ENCODE measurements around the gene IFI6.
A peak's percentile ranks its signal among the peaks of the same experiment; 100 is the strongest.
"Not testable (repeated sequence)": the region's sequence is repeated elsewhere in the genome, so short reads cannot be mapped to it uniquely, and the experiment has no call there.

IFI6 gene

DNA sequence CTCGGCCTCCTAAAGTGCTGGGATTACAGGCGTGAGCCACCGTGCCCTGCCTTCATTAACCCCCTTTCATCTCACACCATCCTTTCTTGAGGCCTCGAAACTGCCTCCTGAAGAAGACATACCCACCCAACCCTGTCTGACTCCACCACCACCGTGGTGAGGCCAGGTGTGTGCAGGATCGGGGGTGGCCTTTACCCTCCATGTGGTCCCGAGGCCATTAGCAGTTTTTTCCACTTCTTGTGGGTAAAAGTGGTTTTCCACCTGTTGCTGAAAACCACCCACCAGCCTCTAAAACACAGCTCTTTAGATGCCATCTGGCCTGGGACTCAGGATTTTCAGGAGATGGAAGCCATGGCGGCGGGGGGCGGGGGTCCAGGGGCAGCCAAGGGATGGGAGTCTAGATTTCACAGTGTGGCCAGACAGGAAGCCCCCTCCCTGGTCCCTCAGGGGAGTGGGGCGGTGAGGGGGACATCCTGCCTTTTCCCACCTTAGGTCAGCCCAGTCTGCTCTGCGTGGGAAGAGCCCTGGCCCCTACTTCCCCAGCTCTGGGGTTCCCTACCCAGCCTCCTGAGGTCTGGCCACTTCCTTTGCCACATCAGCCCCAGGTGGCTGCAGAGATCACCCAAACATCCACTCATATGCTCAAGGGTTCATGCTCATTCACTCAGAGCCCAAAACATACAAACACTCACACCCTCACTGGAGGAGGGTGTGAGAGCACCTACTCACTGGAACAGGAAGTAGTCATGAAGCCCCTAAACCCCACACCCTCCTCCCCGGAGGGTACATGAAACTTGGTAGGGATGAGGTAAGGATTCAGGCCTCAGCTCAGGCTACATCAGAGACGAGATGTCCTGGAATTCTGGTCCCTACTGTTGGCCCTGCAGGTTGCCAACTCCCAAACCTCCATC is 39.4 kb downstream of the IFI6 start:
- Histone ChIP-seq H3K4me1 (peaks cover 90 to 100% (median 99%) of the 10 kb centered on the region in 10 experiments), H3K4me2 (peak overlapping the region; percentile 88 to 99 (median 96)), H3K27ac (peak overlapping the region; percentile 22 to 87 (median 77); a peak in 20 of 22 replicates), H3K27me3 (peaks cover 0 to 18% (median 11%) of the 10 kb centered on the region in 11 experiments; a peak in 15 of 22 replicates), H4K20me1 (peaks cover 0 to 16% (median 0%) of the 10 kb centered on the region in 11 experiments; a peak in 6 of 22 replicates), H3K4me3 (peak overlapping the region in 6 of 10 experiments; percentile 5 to 79 (median 70); a peak in 10 of 20 replicates), H3K9me3 (replicated peaks in 1 of 11) (peaks cover 0 to 5% (median 0%) of the 10 kb centered on the region in 11 experiments; a peak in 1 of 22 replicates), H3K36me3 (no peaks in the 10 kb centered on the region), H3K9ac (peak overlapping the region in 10 of 11 experiments; percentile 1 to 88 (median 75); a peak in 19 of 22 replicates)
- no peak for TF ChIP-seq Cebpa-rat (IDR thresholded peaks at IDR 0.05)

DNA sequence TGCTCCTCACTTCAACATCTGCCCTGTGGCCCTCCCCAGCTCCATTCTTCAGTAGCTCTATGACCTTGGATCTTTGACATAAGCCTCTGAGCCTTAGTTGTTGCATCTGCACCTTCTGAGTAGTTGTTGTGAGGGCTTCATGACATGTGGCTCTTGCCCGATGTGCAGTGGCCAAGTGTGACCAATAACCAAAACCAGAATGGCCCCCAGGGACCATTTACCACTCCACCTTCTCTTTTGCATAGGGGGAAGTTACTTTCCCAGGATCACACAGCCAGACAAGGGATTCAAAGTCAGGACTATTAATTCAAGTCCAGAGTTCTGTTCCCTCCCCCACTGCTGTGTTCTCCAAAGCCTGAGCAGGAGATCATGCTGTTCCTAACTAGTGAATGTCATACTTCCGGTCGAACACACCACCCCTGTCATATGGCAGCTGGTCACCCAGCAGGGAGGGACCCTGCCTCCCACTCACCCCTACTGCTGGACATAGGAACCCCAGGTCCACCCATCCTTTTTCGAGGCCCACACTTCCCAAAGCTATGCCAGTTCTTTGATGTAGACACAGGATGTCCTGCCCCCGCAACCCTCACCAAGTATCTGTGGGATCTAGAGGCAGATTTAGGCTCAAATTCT is 41.0 kb downstream of the IFI6 start:
- peak overlapping the region; percentile 88 to 99 (median 96) for H3K4me2 ChIP-seq
- H3K9ac ChIP-seq: peak overlapping the region in 10 of 11 experiments; percentile 1 to 86 (median 47); a peak in 16 of 22 replicates
- H3K36me3 ChIP-seq: no peaks in the 10 kb centered on the region
- peaks cover 90 to 100% (median 100%) of the 10 kb centered on the region in 10 experiments for H3K4me1 ChIP-seq
- H3K27ac ChIP-seq: peak overlapping the region; percentile 15 to 87 (median 77); a peak in 20 of 22 replicates
- peaks cover 0 to 16% (median 0%) of the 10 kb centered on the region in 11 experiments; a peak in 6 of 22 replicates for H4K20me1 ChIP-seq
- H3K4me3 ChIP-seq: peak overlapping the region in 5 of 10 experiments; percentile 19 to 79 (median 40); a peak in 7 of 20 replicates
- no peak for TF ChIP-seq Cebpa-rat (IDR thresholded peaks at IDR 0.05)
- H3K27me3 ChIP-seq: peaks cover 0 to 18% (median 11%) of the 10 kb centered on the region in 11 experiments; a peak in 15 of 22 replicates
- peaks cover 0 to 4% (median 0%) of the 10 kb centered on the region in 11 experiments; a peak in 1 of 22 replicates for H3K9me3 ChIP-seq (replicated peaks in 1 of 11)

DNA sequence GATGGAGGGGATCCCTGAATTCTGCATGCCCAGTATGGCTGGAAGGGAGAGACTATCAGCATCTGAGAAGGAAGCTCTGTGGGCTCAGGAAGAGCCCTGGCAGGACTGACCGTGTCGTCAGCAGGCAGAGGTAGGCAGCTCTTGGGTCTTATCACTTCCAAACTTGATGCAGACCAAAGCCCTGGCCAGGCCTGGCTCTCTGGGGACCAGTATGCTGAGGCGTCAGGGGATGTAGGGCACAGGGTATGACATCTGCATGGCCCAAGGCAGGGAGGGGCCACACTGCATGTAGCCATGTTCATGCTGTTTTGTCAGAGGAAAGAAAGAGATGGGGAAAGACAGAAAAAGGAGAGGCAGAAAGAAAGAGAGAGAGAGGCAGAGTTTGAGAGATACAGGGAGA is 43.3 kb downstream of the IFI6 start:
- no peak for TF ChIP-seq Cebpa-rat (IDR thresholded peaks at IDR 0.05)
- Histone ChIP-seq H3K27ac (peak overlapping the region; percentile 4 to 86 (median 49); a peak in 18 of 22 replicates), H3K4me2 (peak overlapping the region; percentile 88 to 99 (median 96)), H3K36me3 (peaks cover 0 to 14% (median 0%) of the 10 kb centered on the region in 11 experiments; a peak in 6 of 22 replicates), H3K9ac (peak overlapping the region in 10 of 11 experiments; percentile 1 to 56 (median 40); a peak in 15 of 22 replicates), H3K9me3 (replicated peaks in 1 of 11) (no peaks in the 10 kb centered on the region), H3K27me3 (no peaks in the 10 kb centered on the region), H4K20me1 (peaks cover 0 to 16% (median 0%) of the 10 kb centered on the region in 11 experiments; a peak in 6 of 22 replicates), H3K4me3 (peak overlapping the region in 1 of 10 experiments; percentile 10; a peak in 2 of 20 replicates), H3K4me1 (peaks cover 99 to 100% (median 100%) of the 10 kb centered on the region in 10 experiments)

DNA sequence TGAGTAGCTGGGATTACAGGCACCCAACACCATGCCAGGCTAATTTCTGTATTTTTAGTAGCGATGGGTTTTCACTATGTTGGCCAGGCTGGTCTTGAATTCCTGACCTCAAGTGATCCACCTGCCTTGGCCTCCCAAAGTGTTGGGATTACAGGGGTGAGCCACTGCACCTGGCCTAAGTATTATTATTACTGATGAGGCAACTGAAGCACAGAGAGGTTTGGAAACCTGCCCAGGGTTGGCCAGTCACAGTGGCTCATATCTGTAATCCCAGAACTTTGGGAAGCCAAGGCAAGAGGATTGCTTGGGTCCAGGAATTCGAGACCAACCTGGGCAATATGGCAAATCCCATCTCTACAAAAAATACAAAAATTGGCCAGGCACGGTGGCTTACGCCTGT is 44.3 kb downstream of the IFI6 start:
- H3K4me1 ChIP-seq: peaks cover 98 to 100% (median 100%) of the 10 kb centered on the region in 10 experiments
- not testable (repeated sequence) for H3K9me3 ChIP-seq (replicated peaks in 1 of 11); H3K4me3 ChIP-seq; H3K27me3 ChIP-seq; H3K9ac ChIP-seq
- H4K20me1 ChIP-seq: peaks cover 0 to 13% (median 0%) of the 10 kb centered on the region in 11 experiments; a peak in 6 of 22 replicates
- peak overlapping the region in 4 of 11 experiments; percentile 51 to 86 (median 55); a peak in 4 of 22 replicates for H3K27ac ChIP-seq
- peaks cover 0 to 24% (median 0%) of the 10 kb centered on the region in 11 experiments; a peak in 7 of 22 replicates for H3K36me3 ChIP-seq
- peak overlapping the region; percentile 88 to 99 (median 96); a peak in 21 of 22 replicates for H3K4me2 ChIP-seq

DNA sequence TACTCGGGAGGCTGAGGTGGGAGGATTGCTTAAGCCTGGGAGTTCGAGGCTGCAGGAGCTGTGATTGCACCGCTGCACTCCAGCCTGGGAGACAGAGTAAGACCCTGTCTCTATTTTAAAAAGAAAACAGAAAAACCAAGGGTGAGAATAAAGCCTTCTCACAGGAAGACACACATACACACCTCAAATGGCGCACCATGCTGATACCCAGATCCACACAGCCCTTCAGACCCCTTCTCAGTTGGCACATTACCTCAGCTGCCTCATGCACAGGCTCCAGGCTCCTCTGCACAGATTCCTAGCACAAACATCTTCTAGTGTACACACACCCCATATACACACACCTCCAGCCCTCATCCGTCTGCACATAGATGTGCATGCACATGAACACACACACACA is 44.9 kb downstream of the IFI6 start:
- Histone ChIP-seq H3K9ac (peak overlapping the region in 6 of 11 experiments; percentile 13 to 70 (median 58); a peak in 10 of 22 replicates), H3K9me3 (replicated peaks in 1 of 11) (no peaks in the 10 kb centered on the region), H3K36me3 (peaks cover 0 to 25% (median 0%) of the 10 kb centered on the region in 11 experiments; a peak in 7 of 22 replicates), H3K4me3 (no peak overlapping the region; a peak in 1 of 20 replicates), H3K4me2 (peak overlapping the region; percentile 66 to 99 (median 84)), H3K27ac (peak overlapping the region in 10 of 11 experiments; percentile 40 to 86 (median 68); a peak in 13 of 22 replicates), H3K27me3 (no peaks in the 10 kb centered on the region), H4K20me1 (peaks cover 0 to 11% (median 0%) of the 10 kb centered on the region in 11 experiments; a peak in 6 of 22 replicates), H3K4me1 (peaks cover 91 to 99% (median 95%) of the 10 kb centered on the region in 10 experiments)
- TF ChIP-seq Cebpa-rat (IDR thresholded peaks at IDR 0.05): no peak

DNA sequence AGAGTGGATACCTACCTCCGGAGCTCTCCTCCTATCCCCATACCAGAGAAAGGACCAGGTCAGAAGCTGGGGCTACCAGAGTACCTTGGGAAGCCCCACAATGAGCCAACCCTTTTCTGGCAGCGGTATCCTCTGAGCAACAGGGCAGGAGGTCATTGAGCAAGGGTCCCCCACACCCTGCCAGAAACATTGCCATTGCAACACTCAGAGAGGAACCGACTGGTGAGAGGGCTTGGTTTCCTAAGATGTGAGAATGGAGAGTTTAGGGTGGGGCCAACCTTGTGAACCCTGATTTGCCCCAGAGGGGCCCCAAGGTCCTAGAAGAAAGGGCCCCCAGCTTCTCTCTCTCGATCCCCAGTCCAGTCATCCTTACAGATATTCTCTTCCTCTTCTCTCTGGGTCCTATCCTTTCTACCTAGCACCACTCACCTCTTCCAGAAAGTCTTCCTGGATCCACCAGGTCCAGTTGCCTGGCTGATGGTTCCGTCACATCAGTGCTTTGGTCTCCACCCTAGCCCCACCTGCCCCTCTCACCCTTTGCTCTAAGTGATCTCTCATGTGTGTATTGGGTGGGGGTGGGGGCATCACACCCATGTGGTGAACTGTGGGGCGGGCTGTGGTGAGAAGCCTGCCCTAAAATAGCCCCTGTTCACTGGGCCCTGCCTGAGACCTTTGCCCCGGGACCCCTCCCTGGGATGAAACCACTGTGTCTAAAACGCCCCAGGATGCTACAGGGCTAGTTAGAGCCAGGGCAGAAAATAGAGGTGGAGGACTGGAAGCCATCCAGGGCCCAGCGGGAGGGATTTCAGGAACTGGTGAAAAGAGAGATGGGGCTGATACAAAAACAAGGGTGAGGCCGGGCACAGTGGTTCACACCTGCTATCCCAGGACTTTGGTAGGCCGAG is 45.7 kb downstream of the IFI6 start:
- Histone ChIP-seq H4K20me1 (peaks cover 0 to 6% (median 0%) of the 10 kb centered on the region in 11 experiments; a peak in 1 of 22 replicates), H3K27ac (peak overlapping the region in 10 of 11 experiments; percentile 40 to 86 (median 68); a peak in 19 of 22 replicates), H3K27me3 (no peaks in the 10 kb centered on the region), H3K4me2 (peak overlapping the region; percentile 66 to 99 (median 84)), H3K4me1 (peaks cover 83 to 99% (median 91%) of the 10 kb centered on the region in 10 experiments), H3K9ac (peak overlapping the region; percentile 5 to 70 (median 53); a peak in 16 of 22 replicates), H3K4me3 (peak overlapping the region in 3 of 10 experiments; percentile 22 to 64 (median 49); a peak in 6 of 20 replicates), H3K9me3 (replicated peaks in 1 of 11) (no peaks in the 10 kb centered on the region), H3K36me3 (peaks cover 0 to 31% (median 0%) of the 10 kb centered on the region in 11 experiments; a peak in 7 of 22 replicates)
- peak in 10 of 11 experiments; percentile 55 to 97 (median 80); a peak in 17 of 22 replicates for TF ChIP-seq Cebpa-rat (IDR thresholded peaks at IDR 0.05)

DNA sequence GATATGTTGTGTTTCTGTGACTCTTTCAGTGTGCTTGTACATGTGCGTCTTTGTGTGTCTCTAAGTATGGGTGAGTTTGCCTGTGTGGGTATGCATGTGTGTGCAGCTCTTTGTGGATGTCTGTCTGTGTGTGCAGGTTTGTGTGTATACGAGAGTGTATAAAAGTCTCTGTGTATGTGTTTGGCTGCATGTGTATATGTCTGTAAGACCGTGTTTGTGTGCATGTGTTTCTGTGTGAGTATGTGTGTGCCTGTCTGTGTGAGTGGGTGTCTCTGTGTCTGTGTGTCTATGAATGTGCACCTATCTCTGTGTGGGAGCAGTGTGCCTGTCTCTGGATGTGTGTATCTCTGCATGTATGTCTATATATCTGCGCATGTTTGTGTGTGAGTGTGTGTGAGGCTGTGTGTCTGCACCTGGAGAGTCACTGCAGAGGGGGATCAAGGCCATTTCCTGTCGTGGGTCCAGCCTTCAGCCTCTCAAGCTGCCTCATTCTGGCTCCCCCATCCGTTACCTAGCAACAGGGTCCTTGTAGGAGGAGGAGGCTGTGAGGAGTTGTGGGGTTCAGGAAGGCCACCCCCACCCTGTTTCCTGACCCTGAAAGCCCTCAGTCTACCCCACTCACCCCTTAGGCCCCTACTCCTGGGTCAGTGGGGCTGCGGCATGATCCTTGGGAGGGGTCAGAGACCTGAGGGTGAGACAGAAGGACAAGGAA is 47.4 kb downstream of the IFI6 start:
- H3K9me3 ChIP-seq (replicated peaks in 1 of 11): no peaks in the 10 kb centered on the region
- TF ChIP-seq Cebpa-rat (IDR thresholded peaks at IDR 0.05): no peak
- peaks cover 66 to 99% (median 80%) of the 10 kb centered on the region in 10 experiments for H3K4me1 ChIP-seq
- H3K4me2 ChIP-seq: peak overlapping the region; percentile 66 to 99 (median 84)
- H3K4me3 ChIP-seq: peak overlapping the region in 3 of 10 experiments; percentile 10 to 64 (median 49); a peak in 5 of 20 replicates
- H4K20me1 ChIP-seq: peaks cover 0 to 6% (median 0%) of the 10 kb centered on the region in 11 experiments; a peak in 1 of 22 replicates
- peak overlapping the region; percentile 32 to 86 (median 66); a peak in 20 of 22 replicates for H3K27ac ChIP-seq
- peak overlapping the region; percentile 10 to 70 (median 54); a peak in 17 of 22 replicates for H3K9ac ChIP-seq
- H3K27me3 ChIP-seq: no peaks in the 10 kb centered on the region
- peaks cover 0 to 46% (median 0%) of the 10 kb centered on the region in 11 experiments; a peak in 7 of 22 replicates for H3K36me3 ChIP-seq
